Measurements from ENCODE around the gene PMEPA1.

The PMEPA1 gene

DNA sequence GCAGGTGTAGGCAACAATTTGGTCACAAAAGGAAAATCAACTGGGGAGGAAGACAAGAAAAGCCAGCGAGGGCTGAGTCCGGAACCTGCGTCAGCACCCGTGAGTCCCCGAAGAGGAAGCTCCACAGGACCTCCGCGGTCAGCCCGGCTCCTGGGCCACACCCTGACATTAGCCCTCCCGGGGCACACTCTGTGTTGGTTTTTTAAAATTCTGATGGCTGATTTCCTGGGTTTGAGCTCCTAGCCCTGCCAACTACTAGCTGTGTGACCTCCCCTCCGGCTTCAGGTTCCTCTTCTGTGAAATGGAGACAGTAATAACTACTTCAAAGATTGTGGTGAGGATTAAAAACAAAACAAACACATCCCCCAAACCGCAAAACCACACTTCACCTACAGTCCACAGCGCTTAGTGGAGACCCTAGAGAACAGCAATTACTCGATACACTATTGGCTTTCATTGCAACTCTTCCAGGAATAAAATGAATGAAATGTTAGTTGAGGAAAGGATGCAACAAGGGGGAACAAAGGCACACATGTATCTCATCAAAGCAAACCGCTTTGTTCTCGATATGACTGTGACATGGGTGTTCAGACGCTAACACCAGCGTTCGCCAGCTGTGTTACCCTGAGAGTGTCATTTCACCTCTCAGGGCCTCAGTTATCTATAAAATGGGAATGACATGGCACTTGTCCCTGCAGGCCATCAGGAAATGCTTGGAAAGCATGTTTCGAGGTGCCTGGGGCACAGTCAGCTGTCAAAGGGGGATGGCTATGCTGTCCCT is 90.6 kb downstream of the PMEPA1 start:
- TF ChIP-seq SUZ12 (IDR thresholded peaks at IDR 0.05; ENCODE audit: extremely low read depth, insufficient read depth, insufficient read length) (no peak), ZNF274 (IDR thresholded peaks at IDR 0.05; ENCODE audit: low read depth, low read length) (no peak), YY1 (IDR thresholded peaks at IDR 0.05; ENCODE audit: insufficient read depth, insufficient read length) (no peak)
- Histone ChIP-seq H3K4me3 (ENCODE audit: insufficient read length, low read depth) (no peak overlapping the region), H3K9me3 (ENCODE audit: insufficient read depth, low read length) (no peaks in the 10 kb centered on the region), H3K27me3 (ENCODE audit: insufficient read depth, insufficient read length) (no peaks in the 10 kb centered on the region), H3K36me3 (ENCODE audit: insufficient read depth, insufficient read length, low read length) (no peaks in the 10 kb centered on the region), H3K4me1 (ENCODE audit: insufficient read depth, insufficient read length) (peaks cover 2% of the 10 kb centered on the region), H3K9ac (ENCODE audit: insufficient read length, low read depth) (no peak overlapping the region)
- no peak for DNase-seq (ENCODE audit: low read depth, low spot score)

DNA sequence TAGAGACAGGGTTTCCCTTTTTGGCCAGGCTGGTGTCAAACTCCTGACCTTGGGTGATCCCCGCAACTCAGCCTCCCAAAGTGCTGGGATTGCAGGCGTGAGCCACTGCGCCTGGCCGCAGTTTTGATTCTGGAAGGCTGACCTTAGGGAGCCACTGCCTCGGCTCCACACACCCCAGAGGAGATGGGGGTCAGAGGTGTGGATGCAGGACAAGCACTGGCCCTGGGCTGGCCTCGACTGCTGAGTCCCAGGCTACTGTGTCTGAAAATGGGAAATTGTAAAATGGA is 91.1 kb downstream of the PMEPA1 start:
- H3K27me3 ChIP-seq (ENCODE audit: insufficient read depth, insufficient read length), result no peaks in the 10 kb centered on the region
- no peak overlapping the region for H3K9ac ChIP-seq (ENCODE audit: insufficient read length, low read depth)
- no peak overlapping the region for H3K4me3 ChIP-seq (ENCODE audit: insufficient read length, low read depth)
- H3K4me1 ChIP-seq (ENCODE audit: insufficient read depth, insufficient read length), result peaks cover 2% of the 10 kb centered on the region
- no peaks in the 10 kb centered on the region for H3K36me3 ChIP-seq (ENCODE audit: insufficient read depth, insufficient read length, low read length)
- TF ChIP-seq ZNF274 (IDR thresholded peaks at IDR 0.05; ENCODE audit: low read depth, low read length) (no peak), YY1 (IDR thresholded peaks at IDR 0.05; ENCODE audit: insufficient read depth, insufficient read length) (no peak), SUZ12 (IDR thresholded peaks at IDR 0.05; ENCODE audit: extremely low read depth, insufficient read depth, insufficient read length) (no peak)
- H3K9me3 ChIP-seq (ENCODE audit: insufficient read depth, low read length), result no peaks in the 10 kb centered on the region
- DNase-seq (ENCODE audit: low read depth, low spot score), result no peak

DNA sequence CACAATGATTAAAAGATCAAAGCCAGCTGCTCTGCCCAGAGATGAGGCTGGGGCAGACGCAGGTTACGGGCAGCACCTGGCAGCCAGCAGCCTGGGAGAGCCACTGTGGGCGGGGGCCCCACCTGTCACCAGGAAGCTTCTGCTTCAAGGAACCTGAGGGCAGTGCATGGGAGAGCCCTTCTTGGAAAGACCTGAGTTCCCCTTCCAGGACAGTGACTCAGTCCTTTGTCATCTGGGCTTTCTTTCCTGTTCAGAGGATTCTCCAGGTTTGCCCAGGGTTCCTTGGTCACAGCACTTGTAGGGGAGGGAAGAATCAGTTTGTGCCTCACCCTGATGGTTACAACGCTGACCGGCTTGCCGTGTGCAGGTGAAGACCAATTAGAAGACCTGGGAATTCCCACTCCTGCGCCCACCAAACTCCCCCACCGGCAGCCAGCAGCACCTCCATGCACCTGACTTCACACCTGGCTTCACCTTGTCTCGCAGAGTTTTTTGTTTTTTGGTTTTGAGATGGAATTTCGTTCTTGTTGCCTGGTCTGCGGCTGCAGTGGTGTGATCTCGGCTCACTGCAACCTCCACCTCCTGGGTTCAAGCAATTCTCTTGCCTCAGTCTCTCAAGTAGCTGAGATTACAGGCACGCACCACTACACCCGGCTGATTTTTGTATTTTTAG is 91.6 kb downstream of the PMEPA1 start:
- H3K9ac ChIP-seq (ENCODE audit: insufficient read length, low read depth), result no peak overlapping the region

DNA sequence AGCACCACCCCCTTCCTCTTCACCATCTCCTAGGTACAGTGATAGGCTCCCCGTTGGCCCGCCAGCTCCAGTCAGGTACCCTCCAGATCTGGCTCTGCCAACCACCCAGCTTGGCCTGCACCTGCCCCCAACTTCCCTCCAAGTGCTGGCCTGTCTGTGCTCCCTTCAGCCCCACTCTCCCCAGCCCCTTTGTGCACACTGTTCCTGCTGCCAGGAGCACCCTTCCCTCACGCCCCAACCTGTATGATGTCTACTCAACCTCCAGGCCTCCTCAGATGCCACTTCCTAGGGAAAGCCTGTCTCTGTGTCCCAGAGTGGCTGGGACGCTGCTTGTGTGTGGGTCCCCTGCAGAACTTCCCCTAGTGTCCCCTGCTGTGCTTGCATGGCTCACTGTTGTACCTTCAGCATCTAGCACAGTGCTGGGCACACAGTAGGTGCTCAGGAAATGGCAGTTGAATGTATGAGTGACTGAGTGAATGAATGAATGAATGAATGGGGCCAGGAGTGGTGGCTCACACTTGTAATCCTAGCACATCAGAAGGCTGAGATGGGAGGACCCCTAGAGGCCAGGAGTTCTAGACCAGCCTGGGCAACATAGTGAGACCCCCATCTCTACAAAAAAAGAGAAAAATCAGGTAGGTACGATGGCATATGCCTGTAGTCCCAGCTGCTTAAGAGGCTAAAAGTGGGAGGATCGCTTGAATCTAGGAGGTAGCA is 92.6 kb downstream of the PMEPA1 start:
- no peaks in the 10 kb centered on the region for H3K36me3 ChIP-seq (ENCODE audit: insufficient read depth, insufficient read length, low read length)
- no peak overlapping the region for H3K9ac ChIP-seq (ENCODE audit: insufficient read length, low read depth)
- no peaks in the 10 kb centered on the region for H3K4me1 ChIP-seq (ENCODE audit: insufficient read depth, insufficient read length)
- TF ChIP-seq SUZ12 (IDR thresholded peaks at IDR 0.05; ENCODE audit: extremely low read depth, insufficient read depth, insufficient read length), result no peak
- no peak for TF ChIP-seq ZNF274 (IDR thresholded peaks at IDR 0.05; ENCODE audit: low read depth, low read length)
- no peak for TF ChIP-seq YY1 (IDR thresholded peaks at IDR 0.05; ENCODE audit: insufficient read depth, insufficient read length)
- no peaks in the 10 kb centered on the region for H3K9me3 ChIP-seq (ENCODE audit: insufficient read depth, low read length)
- no peak for DNase-seq (ENCODE audit: low read depth, low spot score)
- H3K4me3 ChIP-seq (ENCODE audit: insufficient read length, low read depth), result no peak overlapping the region
- H3K27me3 ChIP-seq (ENCODE audit: insufficient read depth, insufficient read length), result no peaks in the 10 kb centered on the region

More for the DNA sequence above, 91.6 kb downstream of the PMEPA1 start:
- no peaks in the 10 kb centered on the region for H3K36me3 ChIP-seq (ENCODE audit: insufficient read depth, insufficient read length, low read length)
- peaks cover 2% of the 10 kb centered on the region for H3K4me1 ChIP-seq (ENCODE audit: insufficient read depth, insufficient read length)
- DNase-seq (ENCODE audit: low read depth, low spot score), result no peak
- TF ChIP-seq YY1 (IDR thresholded peaks at IDR 0.05; ENCODE audit: insufficient read depth, insufficient read length), result no peak
- no peak for TF ChIP-seq SUZ12 (IDR thresholded peaks at IDR 0.05; ENCODE audit: extremely low read depth, insufficient read depth, insufficient read length)
- no peak for TF ChIP-seq ZNF274 (IDR thresholded peaks at IDR 0.05; ENCODE audit: low read depth, low read length)
- no peaks in the 10 kb centered on the region for H3K9me3 ChIP-seq (ENCODE audit: insufficient read depth, low read length)
- H3K27me3 ChIP-seq (ENCODE audit: insufficient read depth, insufficient read length), result no peaks in the 10 kb centered on the region
- H3K4me3 ChIP-seq (ENCODE audit: insufficient read length, low read depth), result no peak overlapping the region

DNA sequence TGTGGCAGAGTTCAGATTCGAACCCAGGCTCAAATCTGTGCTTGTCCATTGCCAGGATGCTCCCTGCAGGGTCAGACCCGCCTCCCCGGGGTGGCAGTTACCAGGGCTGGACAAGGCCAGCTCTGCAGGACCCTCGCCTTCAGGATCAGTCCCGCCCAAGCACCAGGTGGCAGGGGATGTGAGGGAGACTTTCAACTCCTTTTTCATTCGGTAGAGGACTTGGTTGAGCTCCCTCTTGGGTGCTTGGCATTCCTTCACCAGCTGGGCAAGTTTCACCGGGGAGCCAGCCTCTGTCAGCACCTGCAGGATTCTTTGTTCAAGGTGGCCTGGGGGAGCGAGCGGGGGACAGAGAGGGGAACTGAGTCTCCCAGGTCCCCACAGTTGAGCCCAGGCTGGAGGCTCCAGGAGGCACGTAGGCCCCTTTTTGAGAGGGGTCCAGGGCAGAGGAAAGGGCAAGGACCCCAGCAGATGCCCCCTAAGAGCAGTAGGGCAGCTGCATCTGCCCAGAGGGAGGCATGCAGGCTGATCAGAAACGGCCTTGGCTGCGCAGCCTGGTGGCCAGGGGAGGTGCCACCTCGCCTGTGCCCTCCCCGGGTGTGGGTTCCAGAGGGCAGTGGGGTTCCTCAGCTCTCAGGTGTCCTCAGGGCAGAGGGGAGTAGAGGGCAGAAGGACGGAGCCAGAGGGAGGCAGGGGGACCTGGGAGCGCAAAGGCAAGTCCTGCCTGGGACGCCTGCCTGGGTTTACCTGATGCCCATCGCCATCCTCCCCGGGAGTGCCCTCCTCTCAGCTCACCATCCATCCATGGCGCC is 93.5 kb downstream of the PMEPA1 start:
- no peak overlapping the region for H3K4me3 ChIP-seq (ENCODE audit: insufficient read length, low read depth)
- H3K9ac ChIP-seq (ENCODE audit: insufficient read length, low read depth), result no peak overlapping the region
- no peaks in the 10 kb centered on the region for H3K27me3 ChIP-seq (ENCODE audit: insufficient read depth, insufficient read length)
- no peak for DNase-seq (ENCODE audit: low read depth, low spot score)
- H3K4me1 ChIP-seq (ENCODE audit: insufficient read depth, insufficient read length), result no peaks in the 10 kb centered on the region
- H3K9me3 ChIP-seq (ENCODE audit: insufficient read depth, low read length), result no peaks in the 10 kb centered on the region
- no peak for TF ChIP-seq YY1 (IDR thresholded peaks at IDR 0.05; ENCODE audit: insufficient read depth, insufficient read length)
- no peaks in the 10 kb centered on the region for H3K36me3 ChIP-seq (ENCODE audit: insufficient read depth, insufficient read length, low read length)

DNA sequence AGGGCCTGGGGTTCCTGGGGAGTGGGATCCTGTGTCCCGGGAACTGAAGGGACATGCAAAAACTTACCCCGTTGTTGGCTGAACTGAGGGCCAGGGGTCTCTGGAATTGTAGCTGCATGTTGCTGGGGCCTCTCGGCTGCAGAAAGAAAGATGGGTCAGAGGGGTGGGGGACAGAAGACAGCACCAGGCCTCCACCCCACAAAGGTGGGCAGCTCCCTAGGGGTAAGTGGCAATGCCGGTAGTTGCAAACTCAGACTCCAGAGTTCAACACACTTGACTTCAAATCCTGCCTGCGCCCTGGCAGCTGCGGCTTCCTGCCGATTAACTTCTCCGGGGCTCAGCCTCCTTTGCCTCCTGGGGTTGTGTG is 94.4 kb downstream of the PMEPA1 start:
- Histone ChIP-seq H3K9me3 (ENCODE audit: insufficient read depth, low read length) (no peaks in the 10 kb centered on the region), H3K4me3 (ENCODE audit: insufficient read length, low read depth) (no peak overlapping the region), H3K9ac (ENCODE audit: insufficient read length, low read depth) (no peak overlapping the region), H3K36me3 (ENCODE audit: insufficient read depth, insufficient read length, low read length) (no peaks in the 10 kb centered on the region), H3K4me1 (ENCODE audit: insufficient read depth, insufficient read length) (peaks cover under 1% of the 10 kb centered on the region), H3K27me3 (ENCODE audit: insufficient read depth, insufficient read length) (no peaks in the 10 kb centered on the region)
- no peak for DNase-seq (ENCODE audit: low read depth, low spot score)
- no peak for TF ChIP-seq ZNF274 (IDR thresholded peaks at IDR 0.05; ENCODE audit: low read depth, low read length)
- TF ChIP-seq YY1 (IDR thresholded peaks at IDR 0.05; ENCODE audit: insufficient read depth, insufficient read length), result no peak
- no peak for TF ChIP-seq SUZ12 (IDR thresholded peaks at IDR 0.05; ENCODE audit: extremely low read depth, insufficient read depth, insufficient read length)

Data from NT2/D1 (cell line).